ENCODE results near the gene RAB5B. TPM values are rescaled to one million over a fixed set of nuclear protein-coding genes. Genes with fewer than 3 reads are reported as not detected.

The RAB5B gene, protein sequence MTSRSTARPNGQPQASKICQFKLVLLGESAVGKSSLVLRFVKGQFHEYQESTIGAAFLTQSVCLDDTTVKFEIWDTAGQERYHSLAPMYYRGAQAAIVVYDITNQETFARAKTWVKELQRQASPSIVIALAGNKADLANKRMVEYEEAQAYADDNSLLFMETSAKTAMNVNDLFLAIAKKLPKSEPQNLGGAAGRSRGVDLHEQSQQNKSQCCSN
- 108 TPM for polyA plus RNA-seq (2013, experiment 1 of 2)
- 107 TPM for polyA plus RNA-seq (2013, experiment 2 of 2)

DNA sequence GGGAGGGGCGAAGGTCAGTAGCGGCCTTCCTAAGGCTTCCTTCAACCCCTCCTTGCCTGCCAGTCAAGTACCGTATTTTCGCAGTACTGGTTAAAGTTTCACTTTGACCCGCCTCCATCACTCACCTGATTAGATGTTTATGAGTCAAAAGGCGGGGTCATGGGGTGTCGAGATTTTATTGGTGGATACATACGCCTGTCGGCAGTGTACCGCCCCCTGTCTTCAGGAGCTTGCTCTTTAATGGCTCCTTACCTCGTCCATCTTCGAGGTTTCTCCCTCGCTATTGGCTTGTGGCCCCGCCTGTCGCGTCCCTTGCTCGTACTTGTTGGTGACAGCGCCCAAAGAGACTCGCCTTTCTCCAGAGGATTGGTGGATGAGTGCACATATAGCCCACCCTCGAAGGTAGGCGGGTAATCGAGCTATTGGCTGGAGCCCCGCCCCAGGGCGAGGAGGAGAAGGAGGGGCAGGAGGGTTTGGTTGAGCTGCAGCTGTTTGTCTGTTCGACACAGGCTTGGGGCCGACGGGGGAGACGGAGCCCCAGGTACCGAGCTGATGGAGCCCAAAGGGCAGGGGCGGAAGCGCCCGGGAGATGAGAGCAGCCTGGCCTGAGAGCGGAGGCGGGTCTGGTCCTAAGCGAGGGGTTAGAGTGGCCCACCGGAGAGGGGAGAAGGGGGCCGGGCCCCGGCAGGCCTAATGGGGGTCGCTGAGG lies at the start of gene RAB5B:
Gene RAB5B, plus strand, starts transcription at position 480 of the 709 bp plus-strand sequence. CDS start 12,883 bp downstream, outside the sequence.
- H3K18ac ChIP-seq (ENCODE audit: low read depth in 1 of 2, low read length in 2 of 2), result peak within 1 kb of the TSS; percentile 89 to 98
- H3K9me3 ChIP-seq (ENCODE audit: control insufficient read depth, low read length), result no peaks in the 10 kb centered on the region
- peak within 1 kb of the TSS; percentile 86 to 96 for H3K4me3 ChIP-seq (ENCODE audit: insufficient read depth in 1 of 2, low read depth in 1 of 2, low read length in 2 of 2)
- peaks cover 17% of the 10 kb centered on the region for H3K79me1 ChIP-seq (replicated peaks; ENCODE audit: low read length, poor library complexity, severe bottlenecking)
- H3K27ac ChIP-seq (ENCODE audit: low read length, poor library complexity, severe bottlenecking), result peak within 1 kb of the TSS; percentile 91
- H3K27me3 ChIP-seq (ENCODE audit: control insufficient read depth in 1 of 2, insufficient read depth in 1 of 2, low read length in 2 of 2), result no peaks in the 10 kb centered on the region
- under 1% methylated on average over 37 of the region's 39 CpGs for WGBS
- H3K4me2 ChIP-seq (ENCODE audit: low read length, poor library complexity, severe bottlenecking), result peak within 1 kb of the TSS; percentile 79
- peak; percentile 100 for DNase-seq
- H2AK5ac ChIP-seq (ENCODE audit: low read length, severe bottlenecking), result peak within 1 kb of the TSS; percentile 71
- H2BK5ac ChIP-seq (ENCODE audit: low read depth, low read length, poor library complexity, severe bottlenecking), result peak within 1 kb of the TSS; percentile 95
- peak within 1 kb of the TSS; percentile 18 to 75 for H2BK12ac ChIP-seq (ENCODE audit: low read length in 2 of 2)
- H4K8ac ChIP-seq (ENCODE audit: low read length), result peak within 1 kb of the TSS; percentile 97
- H2BK120ac ChIP-seq (ENCODE audit: low read depth, low read length), result peak within 1 kb of the TSS; percentile 94
- peak within 1 kb of the TSS; percentile 3 for H2AFZ ChIP-seq (ENCODE audit: low read depth, low read length)
- peak within 1 kb of the TSS; percentile 93 for H4K91ac ChIP-seq (ENCODE audit: low read length)
- peak within 1 kb of the TSS in 1 of 2 experiments; percentile 86 for H3K14ac ChIP-seq (ENCODE audit: low read length in 2 of 2)
- peaks cover 16 to 18% of the 10 kb centered on the region in 2 experiments for H3K36me3 ChIP-seq (ENCODE audit: control insufficient read depth in 1 of 2, insufficient read depth in 2 of 2, low read depth in 1 of 2, low read length in 2 of 2)
- peak within 1 kb of the TSS; percentile 98 for H3K9ac ChIP-seq (ENCODE audit: low read length)
- H3K4me1 ChIP-seq (ENCODE audit: control insufficient read depth, insufficient read depth, low read depth, low read length), result peaks cover 2% of the 10 kb centered on the region
- peak within 1 kb of the TSS; percentile 80 for H2BK15ac ChIP-seq (ENCODE audit: low read depth, poor library complexity, severe bottlenecking)
- H3K4ac ChIP-seq (ENCODE audit: low read depth in 1 of 2, low read length in 2 of 2), result peak within 1 kb of the TSS; percentile 83 to 97
- peak within 1 kb of the TSS in 1 of 2 experiments; percentile 10 for H3K23ac ChIP-seq (ENCODE audit: low read length in 2 of 2)

DNA sequence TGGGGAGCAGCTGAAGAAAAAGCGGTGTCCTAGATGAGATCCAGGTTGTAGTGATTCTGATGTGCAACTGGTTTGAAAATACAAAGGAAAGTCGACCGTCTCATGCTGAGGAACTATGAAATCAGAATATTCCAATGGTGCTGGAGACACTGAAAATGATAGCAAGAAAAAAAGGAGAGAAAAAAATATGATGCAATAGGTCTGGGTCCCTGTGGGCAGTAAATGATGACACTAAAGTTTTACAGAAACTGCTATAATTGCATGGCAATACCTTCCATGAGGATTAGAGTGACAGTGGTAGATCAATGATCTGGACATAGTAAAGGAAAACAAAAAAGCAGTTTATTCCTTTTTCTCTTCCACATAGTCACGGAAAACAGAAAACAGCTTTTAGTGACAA lies 48.5 kb upstream of the RAB5B start:
- 99% methylated on average over 4 of the region's 4 CpGs for WGBS
- Histone ChIP-seq H3K27ac (ENCODE audit: low read length, poor library complexity, severe bottlenecking) (no peak overlapping the region), H2AFZ (ENCODE audit: low read depth, low read length) (no peak overlapping the region), H3K4me2 (ENCODE audit: low read length, poor library complexity, severe bottlenecking) (no peak overlapping the region), H3K36me3 (ENCODE audit: control insufficient read depth in 1 of 2, insufficient read depth in 2 of 2, low read depth in 1 of 2, low read length in 2 of 2) (peaks cover 8 to 28% of the 10 kb centered on the region in 2 experiments), H3K4ac (ENCODE audit: low read depth in 1 of 2, low read length in 2 of 2) (no peak overlapping the region), H2BK12ac (ENCODE audit: low read length in 2 of 2) (no peak overlapping the region), H4K8ac (ENCODE audit: low read length) (no peak overlapping the region), H3K79me1 (replicated peaks; ENCODE audit: low read length, poor library complexity, severe bottlenecking) (peaks cover 6% of the 10 kb centered on the region), H3K9ac (ENCODE audit: low read length) (peak overlapping the region; percentile 100), H3K9me3 (ENCODE audit: control insufficient read depth, low read length) (no peaks in the 10 kb centered on the region), H3K4me1 (ENCODE audit: control insufficient read depth, insufficient read depth, low read depth, low read length) (peaks cover 3% of the 10 kb centered on the region), H3K14ac (ENCODE audit: low read length in 2 of 2) (no peak overlapping the region), H3K4me3 (ENCODE audit: insufficient read depth in 1 of 2, low read depth in 1 of 2, low read length in 2 of 2) (peak overlapping the region in 1 of 2 experiments; percentile 100), H3K18ac (ENCODE audit: low read depth in 1 of 2, low read length in 2 of 2) (no peak overlapping the region), H2AK5ac (ENCODE audit: low read length, severe bottlenecking) (no peak overlapping the region), H2BK120ac (ENCODE audit: low read depth, low read length) (no peak overlapping the region), H2BK15ac (ENCODE audit: low read depth, poor library complexity, severe bottlenecking) (no peak overlapping the region), H3K23ac (ENCODE audit: low read length in 2 of 2) (no peak overlapping the region), H3K27me3 (ENCODE audit: control insufficient read depth in 1 of 2, insufficient read depth in 1 of 2, low read length in 2 of 2) (no peaks in the 10 kb centered on the region), H2BK5ac (ENCODE audit: low read depth, low read length, poor library complexity, severe bottlenecking) (no peak overlapping the region), H4K91ac (ENCODE audit: low read length) (no peak overlapping the region)
- DNase-seq, result no peak

- WGBS, result 20% methylated on average over 8 of the region's 10 CpGs
- no peak for DNase-seq
- peak overlapping the region; percentile 93 for H3K27ac ChIP-seq (ENCODE audit: low read length, poor library complexity, severe bottlenecking)
These were observed 47.8 kb upstream of the RAB5B start for GRCh38 chr12:55925870-55926737.

More at GRCh38 chr12:55925870-55926737, 47.8 kb upstream of the RAB5B start:
- Histone ChIP-seq H3K4me2 (ENCODE audit: low read length, poor library complexity, severe bottlenecking) (peak overlapping the region; percentile 69), H3K27me3 (ENCODE audit: control insufficient read depth in 1 of 2, insufficient read depth in 1 of 2, low read length in 2 of 2) (no peaks in the 10 kb centered on the region), H3K4ac (ENCODE audit: low read depth in 1 of 2, low read length in 2 of 2) (no peak overlapping the region), H3K14ac (ENCODE audit: low read length in 2 of 2) (no peak overlapping the region), H2AK5ac (ENCODE audit: low read length, severe bottlenecking) (peak overlapping the region; percentile 38), H2BK5ac (ENCODE audit: low read depth, low read length, poor library complexity, severe bottlenecking) (no peak overlapping the region), H2BK15ac (ENCODE audit: low read depth, poor library complexity, severe bottlenecking) (peak overlapping the region; percentile 76), H3K23ac (ENCODE audit: low read length in 2 of 2) (no peak overlapping the region), H4K8ac (ENCODE audit: low read length) (peak overlapping the region; percentile 83), H3K4me1 (ENCODE audit: control insufficient read depth, insufficient read depth, low read depth, low read length) (peaks cover 8% of the 10 kb centered on the region), H2BK120ac (ENCODE audit: low read depth, low read length) (peak overlapping the region; percentile 62), H2AFZ (ENCODE audit: low read depth, low read length) (no peak overlapping the region), H3K36me3 (ENCODE audit: control insufficient read depth in 1 of 2, insufficient read depth in 2 of 2, low read depth in 1 of 2, low read length in 2 of 2) (peaks cover 8 to 26% of the 10 kb centered on the region in 2 experiments), H3K4me3 (ENCODE audit: insufficient read depth in 1 of 2, low read depth in 1 of 2, low read length in 2 of 2) (peak overlapping the region; percentile 84 to 100), H3K79me1 (replicated peaks; ENCODE audit: low read length, poor library complexity, severe bottlenecking) (peaks cover 6% of the 10 kb centered on the region), H3K9ac (ENCODE audit: low read length) (peak overlapping the region; percentile 100), H4K91ac (ENCODE audit: low read length) (no peak overlapping the region), H3K18ac (ENCODE audit: low read depth in 1 of 2, low read length in 2 of 2) (peak overlapping the region in 1 of 2 experiments; percentile 65), H3K9me3 (ENCODE audit: control insufficient read depth, low read length) (no peaks in the 10 kb centered on the region), H2BK12ac (ENCODE audit: low read length in 2 of 2) (no peak overlapping the region)

Measured in mesenchymal stem cell (in vitro differentiated cells and primary cell).